ENCODE data around the gene ARL5A.

The ARL5A gene

DNA sequence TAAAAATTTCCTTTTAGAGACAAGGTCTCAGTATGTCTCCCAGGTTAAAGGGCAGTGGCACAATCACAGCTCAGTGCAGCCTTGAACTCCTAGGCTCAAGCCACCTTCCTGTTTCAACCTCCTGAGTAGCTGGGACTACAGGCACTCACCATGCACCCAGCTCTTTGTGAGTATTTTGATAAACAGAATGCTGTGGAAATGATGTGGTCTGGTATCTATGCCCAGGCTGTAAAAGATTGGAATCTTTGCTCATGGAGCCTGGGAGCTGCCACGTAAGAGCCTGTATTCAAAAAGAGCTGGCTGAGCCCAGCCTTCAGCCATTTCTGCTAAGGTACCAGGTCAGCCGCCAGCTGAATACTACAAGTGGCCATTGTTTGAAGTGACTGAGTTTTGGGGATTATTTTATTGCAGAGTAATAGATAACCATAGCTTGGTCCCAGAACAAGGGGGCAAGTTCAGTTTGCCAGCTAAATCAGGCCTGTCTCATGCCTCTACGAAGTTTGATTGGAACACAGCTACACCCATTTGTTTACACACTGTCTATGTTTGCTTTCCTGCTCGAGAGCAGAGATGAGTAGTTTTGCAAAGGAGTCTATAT lies 21.3 kb upstream of the ARL5A start:
- no peak overlapping the region for H3K27ac ChIP-seq
- no peak for TF ChIP-seq CTCF (IDR thresholded peaks at IDR 0.05)
- DNase-seq (ENCODE audit: low spot score): no peak
- no peak overlapping the region for H3K4me3 ChIP-seq

DNA sequence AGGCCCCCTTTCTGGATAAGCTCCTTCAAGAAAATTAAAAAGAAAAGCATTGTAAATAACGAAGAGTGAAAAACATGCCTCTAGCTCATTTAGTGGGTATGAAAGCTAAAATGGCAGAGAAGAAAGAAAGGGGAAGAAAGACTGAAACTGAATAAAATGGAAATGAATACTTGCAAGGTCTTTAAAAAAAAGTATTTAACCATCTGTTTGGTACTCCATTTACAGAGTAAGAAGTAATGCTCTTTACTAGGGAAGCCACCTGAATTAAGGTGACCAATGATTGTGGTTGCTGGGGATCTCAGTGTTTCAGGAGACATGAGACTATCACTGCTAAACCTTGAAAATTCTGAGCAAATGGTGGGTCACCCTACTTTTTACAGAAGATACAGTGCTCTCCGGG lies 17.7 kb upstream of the ARL5A start:
- H3K4me3 ChIP-seq: no peak overlapping the region
- no peak for TF ChIP-seq CTCF (IDR thresholded peaks at IDR 0.05)
- DNase-seq (ENCODE audit: low spot score): no peak
- H3K27ac ChIP-seq: no peak overlapping the region

DNA sequence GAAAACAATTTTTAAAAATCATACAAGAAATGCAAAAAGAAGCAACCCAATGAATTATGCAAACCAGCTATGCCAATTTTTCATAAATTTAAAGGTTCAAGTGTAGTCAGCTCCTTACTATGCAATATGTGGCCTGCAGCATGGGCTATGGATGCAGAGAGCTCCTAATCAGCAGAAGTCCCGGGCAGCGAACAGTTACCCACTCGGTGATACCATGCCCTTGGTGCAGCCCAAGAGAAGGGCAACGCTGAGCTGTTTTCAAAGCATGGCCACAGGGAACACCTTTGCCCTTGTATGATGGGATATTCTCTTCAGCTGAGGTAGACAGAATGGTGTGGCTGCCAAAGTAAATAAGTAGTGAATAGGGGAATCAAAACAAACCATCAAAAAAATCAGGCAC lies 17.3 kb upstream of the ARL5A start:
- TF ChIP-seq CTCF (IDR thresholded peaks at IDR 0.05): no peak
- H3K4me3 ChIP-seq: no peak overlapping the region
- H3K27ac ChIP-seq: no peak overlapping the region
- DNase-seq (ENCODE audit: low spot score): no peak

DNA sequence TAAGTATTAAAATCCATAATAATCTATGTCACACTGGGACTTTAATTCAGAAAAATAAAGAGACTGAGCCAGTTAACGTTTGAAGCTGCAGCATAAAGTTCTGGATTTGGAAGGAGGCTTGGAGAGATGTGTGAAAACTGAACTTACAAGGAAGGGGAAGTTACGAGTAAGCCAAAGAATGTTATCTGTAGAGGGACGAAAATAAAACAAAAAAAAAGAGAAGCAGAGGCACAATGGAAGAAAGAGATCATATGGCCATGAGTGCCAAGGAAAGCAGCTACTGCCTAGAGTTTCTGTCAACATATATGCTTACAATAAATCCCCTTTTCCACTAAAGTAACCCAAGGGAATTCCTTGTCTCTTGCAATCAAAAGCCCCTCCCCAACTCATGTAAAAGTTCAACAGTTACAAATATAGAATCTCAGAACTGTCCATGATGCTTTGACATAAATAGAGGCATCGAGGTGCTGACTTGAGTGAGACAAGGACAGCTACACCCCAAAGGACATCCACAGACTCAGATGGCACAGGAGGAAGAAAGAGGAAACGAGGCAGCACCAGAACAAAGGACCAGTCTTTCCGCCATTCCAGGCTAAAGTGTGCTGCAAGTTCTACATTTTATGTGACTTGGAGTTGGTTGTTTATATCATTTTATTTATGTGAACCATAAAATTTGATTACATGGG lies 16.1 kb upstream of the ARL5A start:
- DNase-seq (ENCODE audit: low spot score): no peak
- peak overlapping the region in 1 of 2 donors; percentile 57 for H3K27ac ChIP-seq

GRCh38 chr2:151843691-151844061 lies 15.5 kb upstream of the ARL5A start:
- no peak overlapping the region for H3K4me3 ChIP-seq
- no peak for TF ChIP-seq CTCF (IDR thresholded peaks at IDR 0.05)
- H3K27ac ChIP-seq: peak overlapping the region; percentile 12 to 57
- no peak for DNase-seq (ENCODE audit: low spot score)

More for the DNA sequence above, 16.1 kb upstream of the ARL5A start:
- TF ChIP-seq CTCF (IDR thresholded peaks at IDR 0.05): no peak
- H3K4me3 ChIP-seq: no peak overlapping the region

DNA sequence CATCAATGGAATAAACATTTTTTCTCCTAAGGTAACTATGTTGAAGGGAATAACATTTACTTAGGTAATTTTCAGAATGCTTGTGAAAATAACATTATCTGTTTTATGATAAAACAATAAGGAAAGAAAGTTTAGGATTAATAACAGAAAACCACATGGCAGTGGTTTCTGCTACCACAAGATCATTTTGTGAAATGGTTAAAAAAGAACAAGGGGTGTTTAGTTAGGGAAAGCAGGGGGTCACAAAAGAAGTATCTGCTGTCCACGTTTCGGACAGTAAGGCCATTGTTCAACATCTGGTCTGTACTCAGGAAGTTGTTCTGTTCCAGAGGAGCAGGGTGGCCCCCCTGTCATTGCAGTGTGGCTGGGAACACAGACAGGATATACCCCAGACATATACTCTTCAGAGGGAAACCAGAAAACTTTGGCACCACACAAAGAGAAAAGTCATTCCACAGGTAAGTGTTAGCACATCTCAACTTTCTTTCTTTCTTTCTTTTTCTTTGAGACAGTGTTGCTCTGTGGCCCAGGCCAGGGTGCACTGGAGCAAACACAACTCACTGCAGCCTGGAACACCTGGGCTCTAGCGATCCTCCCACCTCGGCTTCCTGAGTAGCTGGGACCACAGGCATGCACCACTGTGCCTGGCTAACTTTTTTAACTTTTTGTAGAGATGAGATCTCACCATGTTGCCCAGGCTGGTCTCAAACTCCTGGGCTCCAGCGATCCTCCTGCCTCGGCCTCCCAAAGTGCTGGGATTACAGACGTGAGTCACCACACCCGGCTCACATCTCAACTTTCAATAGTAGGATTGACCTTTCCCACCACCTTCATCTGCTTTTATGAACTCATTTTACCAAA lies 14.8 kb upstream of the ARL5A start:
- no peak overlapping the region for H3K4me3 ChIP-seq
- peak overlapping the region; percentile 12 to 57 for H3K27ac ChIP-seq
- TF ChIP-seq CTCF (IDR thresholded peaks at IDR 0.05): no peak
- DNase-seq (ENCODE audit: low spot score): no peak

All from coronary artery (tissue), 2 donors.